PC-3 (cell line): Measurements from ENCODE around the gene DNAJC28.

ENCODE experiments used
- EZH2 ChIP-seq: fragments of 300-600 bp; sonication (generic); IDR thresholded peaks from one replicate; pipeline ENCODE4 v1.6.1; 2017; ENCODE audit warnings: antibody characterized with exemption, mild to moderate bottlenecking, low read length; ENCODE audit not compliant: unreplicated experiment
- TF ChIP-seq, protein P1 (sequence below): fragments of 300-600 bp; sonication (generic); conservative IDR thresholded peaks from 2 replicates; pipeline ENCODE4 v1.5.1; 2017; ENCODE audit warnings: antibody characterized with exemption, low read depth, mild to moderate bottlenecking, low read length

DNA sequence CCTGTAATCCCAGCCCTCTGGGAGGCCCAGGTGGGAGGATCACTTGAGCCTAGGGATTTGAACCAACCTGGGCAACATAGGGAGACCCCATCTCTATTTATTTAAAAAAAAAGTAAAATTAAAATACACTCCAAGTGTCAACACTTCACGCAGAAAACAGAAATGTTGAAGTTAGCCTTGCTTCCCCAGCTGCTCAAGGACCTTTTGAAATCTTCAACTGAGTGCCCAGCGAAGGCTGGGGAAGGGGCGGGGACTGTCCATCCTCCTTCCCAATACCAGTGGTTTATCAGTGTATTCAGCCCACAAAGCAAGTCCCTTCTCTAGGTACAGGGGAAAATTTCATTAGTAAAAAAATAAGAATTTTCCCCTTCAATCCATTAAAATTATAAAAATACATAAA is 2.2 kb upstream of the DNAJC28 start:
- TF ChIP-seq EZH2: no peak
- TF ChIP-seq, protein P1, sequence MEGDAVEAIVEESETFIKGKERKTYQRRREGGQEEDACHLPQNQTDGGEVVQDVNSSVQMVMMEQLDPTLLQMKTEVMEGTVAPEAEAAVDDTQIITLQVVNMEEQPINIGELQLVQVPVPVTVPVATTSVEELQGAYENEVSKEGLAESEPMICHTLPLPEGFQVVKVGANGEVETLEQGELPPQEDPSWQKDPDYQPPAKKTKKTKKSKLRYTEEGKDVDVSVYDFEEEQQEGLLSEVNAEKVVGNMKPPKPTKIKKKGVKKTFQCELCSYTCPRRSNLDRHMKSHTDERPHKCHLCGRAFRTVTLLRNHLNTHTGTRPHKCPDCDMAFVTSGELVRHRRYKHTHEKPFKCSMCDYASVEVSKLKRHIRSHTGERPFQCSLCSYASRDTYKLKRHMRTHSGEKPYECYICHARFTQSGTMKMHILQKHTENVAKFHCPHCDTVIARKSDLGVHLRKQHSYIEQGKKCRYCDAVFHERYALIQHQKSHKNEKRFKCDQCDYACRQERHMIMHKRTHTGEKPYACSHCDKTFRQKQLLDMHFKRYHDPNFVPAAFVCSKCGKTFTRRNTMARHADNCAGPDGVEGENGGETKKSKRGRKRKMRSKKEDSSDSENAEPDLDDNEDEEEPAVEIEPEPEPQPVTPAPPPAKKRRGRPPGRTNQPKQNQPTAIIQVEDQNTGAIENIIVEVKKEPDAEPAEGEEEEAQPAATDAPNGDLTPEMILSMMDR: no peak
